ENCODE measurements around the gene SLC39A11.
"Not testable (repeated sequence)": the region's sequence is repeated elsewhere in the genome, so short reads cannot be mapped to it uniquely, and the experiment has no call there.

The SLC39A11 gene

GRCh38 chr17:72829883-72830282 lies 262.6 kb downstream of the SLC39A11 start:
- no peak for DNase-seq (ENCODE audit: low read depth)

- DNase-seq (ENCODE audit: low read depth), result no peak
These were observed 265.9 kb downstream of the SLC39A11 start for GRCh38 chr17:72826602-72827001.

- DNase-seq (ENCODE audit: low read depth), result not testable (repeated sequence)
These were observed 266.4 kb downstream of the SLC39A11 start for GRCh38 chr17:72826059-72826458.

- no peak for DNase-seq (ENCODE audit: low read depth)
These were observed 267.3 kb downstream of the SLC39A11 start for GRCh38 chr17:72825218-72825617.

- not testable (repeated sequence) for DNase-seq (ENCODE audit: low read depth)
These were observed 268.2 kb downstream of the SLC39A11 start for GRCh38 chr17:72824267-72824666.

DNA sequence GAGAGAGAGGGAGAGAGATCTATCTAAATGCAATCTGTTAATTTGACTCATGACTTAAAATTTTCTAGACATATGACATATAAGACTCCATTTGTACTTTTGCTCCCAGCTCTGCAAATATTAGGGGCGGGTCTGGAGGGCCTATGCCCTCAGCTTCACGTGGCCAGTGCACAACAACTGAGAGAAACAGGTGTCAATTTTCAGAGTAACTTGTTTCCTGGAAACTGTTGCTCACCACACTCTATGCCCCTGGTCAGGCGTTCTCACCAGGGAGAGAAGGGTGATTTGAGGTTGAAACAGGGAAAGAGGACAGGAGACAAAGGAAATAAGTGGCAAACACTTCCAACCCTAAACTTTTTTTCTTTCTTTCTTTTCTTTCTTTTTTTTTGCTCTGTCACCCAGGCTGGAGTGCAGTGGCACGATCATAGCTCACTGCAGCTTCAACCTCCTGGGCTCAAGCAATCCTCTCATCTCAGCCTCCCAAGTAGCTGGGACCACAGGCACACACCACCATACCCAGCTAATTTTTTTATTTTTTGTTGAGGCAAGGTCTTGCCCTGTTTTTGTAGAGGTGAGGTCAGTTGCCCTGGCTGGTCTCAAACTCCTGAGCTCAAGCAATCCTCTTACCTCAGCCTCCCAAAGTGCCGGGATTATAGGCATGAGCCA lies 270.0 kb downstream of the SLC39A11 start:
- DNase-seq (ENCODE audit: low read depth), result no peak

DNA sequence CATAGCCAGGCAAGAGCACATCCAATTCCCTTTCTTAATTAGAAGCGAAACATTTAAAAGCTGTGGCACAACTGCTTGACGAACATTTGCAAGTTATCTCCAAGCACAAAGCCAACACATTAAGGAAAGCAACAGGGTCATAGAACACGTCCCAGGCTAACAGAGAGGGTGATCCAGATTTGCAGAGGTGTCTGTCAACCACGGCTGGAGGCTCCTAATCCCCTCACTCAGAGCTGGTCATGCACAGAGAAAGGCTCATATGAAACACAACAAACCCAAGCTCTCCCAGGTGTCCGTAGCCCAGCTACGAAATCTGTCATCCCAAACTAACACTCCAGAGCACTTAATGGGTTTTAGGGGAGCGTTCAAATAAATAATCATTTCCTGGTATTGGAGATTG lies 276.1 kb downstream of the SLC39A11 start:
- no peak for DNase-seq (ENCODE audit: low read depth)

DNA sequence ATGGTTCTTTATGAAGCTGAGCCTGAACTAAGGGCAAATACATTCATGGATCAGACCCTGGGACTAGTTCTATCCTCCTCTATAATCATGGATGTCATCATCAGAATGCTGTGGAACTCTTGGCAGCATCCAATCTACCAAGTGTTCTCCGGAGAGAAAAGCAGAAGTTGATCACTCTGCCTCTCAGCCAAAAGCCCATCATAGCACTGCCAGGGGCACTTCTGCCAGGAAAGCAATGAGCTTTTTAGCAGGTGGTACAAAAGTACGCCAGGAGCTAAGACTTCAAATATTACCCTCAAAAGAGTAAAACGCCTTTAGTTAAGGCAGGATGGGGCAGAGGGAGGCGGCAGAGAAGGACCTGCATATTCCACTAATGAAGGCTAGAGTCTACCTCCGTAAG lies 279.0 kb downstream of the SLC39A11 start:
- DNase-seq (ENCODE audit: low read depth), result no peak

- DNase-seq (ENCODE audit: low read depth), result no peak
These were observed 279.7 kb downstream of the SLC39A11 start for GRCh38 chr17:72812823-72813222.

GRCh38 chr17:72811976-72812687 lies 280.4 kb downstream of the SLC39A11 start:
- no peak for DNase-seq (ENCODE audit: low read depth)

GRCh38 chr17:72810991-72811508 lies 281.4 kb downstream of the SLC39A11 start:
- no peak for DNase-seq (ENCODE audit: low read depth)

- DNase-seq (ENCODE audit: low read depth), result no peak
These were observed 286.5 kb downstream of the SLC39A11 start for GRCh38 chr17:72806011-72806410.

- DNase-seq (ENCODE audit: low read depth), result no peak
These were observed 287.4 kb downstream of the SLC39A11 start for GRCh38 chr17:72804949-72805707.

DNA sequence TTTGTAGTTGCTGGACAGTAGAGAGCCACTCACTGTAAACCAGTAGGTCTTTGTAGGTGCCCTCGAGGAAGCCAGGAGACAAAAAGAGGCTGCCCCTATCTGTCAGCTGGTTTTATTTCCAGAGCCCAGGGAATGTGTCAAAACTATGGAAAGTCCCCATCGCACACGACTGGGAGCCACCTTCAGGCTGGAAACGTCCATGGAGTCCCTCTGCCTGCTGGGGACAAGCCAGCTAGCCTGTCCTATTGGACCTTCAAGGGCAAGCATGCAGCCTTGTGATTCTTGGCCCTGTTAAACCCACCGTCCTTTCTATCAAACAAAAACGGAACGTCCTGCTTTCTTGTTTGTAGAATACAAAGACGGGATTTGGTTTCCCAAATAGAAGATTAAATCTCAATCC lies 289.8 kb downstream of the SLC39A11 start:
- no peak for DNase-seq (ENCODE audit: low read depth)

GRCh38 chr17:72797142-72797541 lies 295.3 kb downstream of the SLC39A11 start:
- no peak for DNase-seq (ENCODE audit: low read depth)

- DNase-seq (ENCODE audit: low read depth), result no peak
These were observed 296.5 kb downstream of the SLC39A11 start for GRCh38 chr17:72795941-72796340.

DNA sequence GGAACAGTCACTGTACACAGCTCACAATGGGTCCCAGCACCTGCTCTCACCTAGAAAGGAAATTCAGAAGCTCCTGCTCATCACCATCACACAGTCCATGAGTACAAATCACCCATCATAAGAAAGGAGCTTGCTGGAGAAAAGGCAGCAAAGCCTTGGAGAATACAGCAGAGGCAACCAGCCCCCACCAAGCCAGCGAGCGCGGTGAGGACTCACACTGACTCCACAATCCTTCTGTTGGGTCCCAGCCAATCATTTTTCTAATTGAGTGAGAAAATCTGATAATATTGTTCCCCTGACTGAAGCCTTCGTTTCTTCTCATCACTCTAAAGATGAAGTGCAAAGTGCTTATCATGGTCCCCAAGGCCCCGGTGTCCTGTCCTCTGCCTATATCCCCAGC lies 298.3 kb downstream of the SLC39A11 start:
- no peak for DNase-seq (ENCODE audit: low read depth)

GRCh38 chr17:72792771-72793170 lies 299.7 kb downstream of the SLC39A11 start:
- DNase-seq (ENCODE audit: low read depth), result no peak

- no peak for DNase-seq (ENCODE audit: low read depth)
These were observed 302.3 kb downstream of the SLC39A11 start for GRCh38 chr17:72790190-72790589.

DNA sequence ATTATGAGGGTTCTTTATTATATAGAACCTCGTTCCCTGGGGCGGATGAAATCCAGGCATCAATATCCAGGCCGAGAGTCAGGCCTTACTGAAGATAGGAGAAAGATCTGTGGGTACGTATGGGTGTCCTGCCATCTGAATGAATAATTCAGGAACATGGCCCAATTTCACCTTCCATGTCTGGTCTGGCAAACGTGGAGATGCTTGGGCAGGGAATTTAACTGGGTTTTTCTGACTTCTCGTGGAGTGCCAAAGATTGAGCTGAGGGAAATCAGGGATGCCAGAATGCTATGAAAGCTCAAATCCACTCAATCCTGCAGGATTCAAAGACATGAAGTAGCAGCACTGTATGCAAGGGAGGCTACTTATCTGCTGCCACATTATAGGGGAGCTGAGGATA lies 302.8 kb downstream of the SLC39A11 start:
- no peak for DNase-seq (ENCODE audit: low read depth)

GRCh38 chr17:72788950-72789585 lies 303.4 kb downstream of the SLC39A11 start:
- DNase-seq (ENCODE audit: low read depth), result peak; percentile 26

DNA sequence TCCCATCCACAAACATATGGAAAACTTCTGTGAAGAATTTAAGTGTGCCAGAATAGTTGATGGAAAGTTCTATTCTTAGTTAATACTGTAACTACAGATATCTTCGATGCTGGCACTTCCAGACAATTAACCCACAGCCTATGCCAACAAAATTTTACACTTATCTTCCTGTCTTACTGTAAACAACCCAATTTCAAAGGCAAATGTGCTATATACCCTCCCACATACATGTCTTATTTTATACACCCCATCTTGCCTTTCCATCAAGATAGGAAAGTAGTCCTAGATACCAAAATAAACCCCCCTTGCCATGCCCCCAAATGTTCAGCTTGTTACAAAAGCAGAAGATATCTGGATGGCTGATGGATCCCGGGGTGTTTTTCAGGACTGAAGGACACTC lies 306.3 kb downstream of the SLC39A11 start:
- DNase-seq (ENCODE audit: low read depth), result no peak
